NCI-H2107 (cell line): ENCODE results near the gene MCF2L.

Experiments
- DNase-seq: peaks from one replicate; lab custom pipeline; 2025; lab: John Stamatoyannopoulos, UW

The MCF2L gene

GRCh38 chr13:112979406-112979902, 10.4 kb downstream of the MCF2L start:
- DNase-seq: no peak

DNA sequence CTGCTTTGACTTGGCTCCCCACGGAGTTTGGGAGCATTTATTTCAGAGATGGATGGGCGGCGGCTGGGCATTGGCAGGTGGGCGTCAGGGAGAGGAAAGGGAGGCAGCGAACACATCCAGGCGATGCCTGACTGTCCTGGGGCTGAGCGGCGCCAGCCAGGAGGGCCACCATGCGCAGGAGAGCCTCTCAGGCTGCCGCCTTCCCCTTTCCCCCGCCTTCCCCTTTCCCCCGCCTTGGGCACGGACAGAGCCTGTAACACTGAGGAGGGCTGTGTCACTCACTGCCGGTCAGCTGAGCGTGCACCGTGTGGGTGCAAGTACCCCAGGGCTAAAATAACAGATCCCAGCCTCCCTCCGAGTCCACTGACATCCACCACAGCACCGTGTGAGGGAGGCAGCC, 11.4 kb downstream of the MCF2L start:
- DNase-seq: no peak

- no peak for DNase-seq
Observed at GRCh38 chr13:112981451-112981850, 12.4 kb downstream of the MCF2L start.

DNA sequence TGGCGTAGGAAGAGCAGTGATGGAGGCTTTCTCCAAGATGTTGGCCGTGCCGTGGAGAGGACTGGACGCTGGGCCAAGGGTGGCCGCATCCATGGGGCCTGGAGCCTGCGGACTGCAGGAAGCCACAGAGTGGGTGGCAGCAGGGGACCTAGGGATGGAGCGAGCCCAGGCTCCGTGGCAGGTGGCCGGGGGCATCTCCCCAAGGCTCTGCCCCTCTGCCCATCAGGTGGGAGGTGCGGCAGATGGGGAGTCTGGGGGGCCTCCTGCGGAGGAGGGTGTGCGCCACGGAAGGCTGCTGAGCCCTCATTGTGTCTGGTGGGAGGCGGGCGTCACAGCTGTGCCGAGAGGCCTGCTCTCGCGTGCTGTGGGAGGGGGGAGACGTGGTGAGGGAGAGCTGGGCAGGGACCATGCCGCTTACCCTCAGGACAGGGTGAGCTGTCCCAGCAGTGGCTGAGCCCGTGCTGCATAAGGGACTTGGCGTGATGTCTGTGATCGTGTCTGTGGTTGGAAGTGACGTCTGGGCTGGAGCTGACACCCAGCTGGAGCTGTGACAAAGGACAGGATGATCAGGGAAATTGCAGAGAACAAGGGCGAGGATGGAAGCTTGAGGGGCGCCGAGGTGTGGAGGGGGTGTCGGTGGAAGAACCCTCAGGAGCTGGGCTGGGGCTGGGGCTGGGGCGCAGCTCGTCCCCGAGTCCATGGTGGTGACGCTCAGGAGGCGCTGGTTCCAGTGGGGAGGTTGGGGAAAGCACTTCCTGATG, 13.4 kb downstream of the MCF2L start:
- no peak for DNase-seq

GRCh38 chr13:112983042-112983305, 14.0 kb downstream of the MCF2L start:
- no peak for DNase-seq

DNA sequence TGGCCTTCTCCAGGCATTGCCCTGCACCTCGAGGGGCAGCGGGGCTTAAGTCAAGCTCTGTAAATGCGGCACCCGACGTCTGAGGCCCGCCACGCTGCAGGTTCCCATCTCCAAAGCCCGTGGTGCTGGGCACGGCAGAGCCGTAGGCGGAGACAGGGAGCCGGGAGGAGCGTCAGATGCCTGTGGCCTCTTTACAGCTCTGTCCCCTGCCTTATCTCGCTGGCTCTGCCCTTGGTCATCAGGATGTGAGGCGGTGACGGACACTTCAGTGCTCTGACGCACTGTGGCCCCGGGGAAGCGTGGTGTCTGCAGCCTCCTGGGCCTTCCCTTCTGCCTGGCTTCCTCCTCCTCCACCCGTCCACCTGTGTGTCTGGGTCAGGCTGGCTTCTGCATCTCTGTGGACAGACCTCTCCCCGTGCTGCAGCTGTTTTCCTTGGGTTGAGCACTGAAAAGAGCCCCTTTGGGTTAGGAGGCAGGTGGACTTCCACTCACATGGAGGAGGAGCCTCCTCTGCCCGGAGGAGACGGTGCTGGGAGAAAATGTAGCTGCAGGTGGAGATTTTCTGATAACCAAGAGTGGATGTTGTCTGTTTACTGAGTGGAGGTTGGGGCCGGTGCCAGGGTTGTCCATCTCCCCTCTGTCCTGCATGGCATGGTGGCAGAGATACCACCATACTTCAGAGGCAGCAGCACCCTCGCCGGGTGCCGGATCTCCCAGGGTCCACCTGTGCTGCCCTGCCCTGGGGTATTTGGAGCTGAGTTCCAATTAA, 14.6 kb downstream of the MCF2L start:
- DNase-seq: no peak

- no peak for DNase-seq
Observed at GRCh38 chr13:112984501-112984900, 15.5 kb downstream of the MCF2L start.

GRCh38 chr13:112984954-112985802, 16.2 kb downstream of the MCF2L start:
- DNase-seq: no peak

DNA sequence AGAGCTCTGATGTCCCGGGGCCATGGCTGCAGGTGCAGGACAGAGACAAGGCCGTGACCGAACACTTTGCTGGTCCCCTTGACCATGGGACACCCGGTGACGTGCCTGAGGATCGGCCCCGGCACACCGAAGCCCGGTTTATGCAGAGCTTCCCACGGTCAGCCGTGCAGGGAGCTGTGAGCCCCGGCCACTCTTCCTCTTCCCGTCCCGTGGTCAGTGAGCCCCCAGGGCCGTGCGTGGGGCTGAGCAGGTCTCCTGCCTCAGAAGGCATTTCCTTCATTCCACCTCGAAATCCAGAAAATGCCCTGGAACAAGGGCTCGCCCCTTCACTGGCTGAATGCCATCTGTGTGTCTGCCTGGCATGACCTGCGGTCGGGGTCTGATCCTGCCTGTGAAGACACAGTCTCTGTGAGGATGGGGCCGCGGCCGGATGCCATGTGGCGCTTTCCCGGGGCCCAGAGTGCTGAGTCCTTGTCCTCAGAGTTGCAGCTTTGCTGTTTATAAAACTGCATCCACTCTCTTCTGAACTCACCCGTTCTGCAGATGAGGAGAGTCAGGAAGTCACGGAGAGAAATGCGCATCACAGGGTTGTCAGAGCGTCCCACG, 16.9 kb downstream of the MCF2L start:
- DNase-seq: no peak

DNA sequence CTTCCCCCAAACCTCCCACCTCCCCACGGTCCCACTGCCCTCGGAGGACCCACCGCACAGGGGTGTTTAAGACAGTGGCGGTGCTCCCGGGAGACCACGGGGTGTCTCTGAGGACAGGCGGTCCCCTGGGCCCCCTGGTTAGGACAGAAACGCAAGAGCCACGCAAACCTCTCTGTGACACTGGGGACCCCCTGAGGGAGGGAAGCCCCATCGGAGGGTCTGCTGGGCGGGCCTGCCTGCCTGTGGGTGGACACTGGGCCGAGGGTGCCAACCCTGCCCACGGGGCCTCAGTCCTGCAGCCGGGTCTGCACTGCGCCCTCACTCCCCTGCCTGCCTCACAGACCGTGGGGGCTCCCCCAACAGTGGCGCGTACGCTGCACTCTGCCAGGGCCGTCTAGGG, 17.5 kb downstream of the MCF2L start:
- DNase-seq: no peak

GRCh38 chr13:112986946-112987681, 18.1 kb downstream of the MCF2L start:
- DNase-seq: no peak

- no peak for DNase-seq
Observed at GRCh38 chr13:112987682-112988024, 18.6 kb downstream of the MCF2L start.

- peak; percentile 80 for DNase-seq
Observed at GRCh38 chr13:112990783-112991182, 21.8 kb downstream of the MCF2L start.

GRCh38 chr13:112991609-112992008, 22.6 kb downstream of the MCF2L start:
- no peak for DNase-seq

DNA sequence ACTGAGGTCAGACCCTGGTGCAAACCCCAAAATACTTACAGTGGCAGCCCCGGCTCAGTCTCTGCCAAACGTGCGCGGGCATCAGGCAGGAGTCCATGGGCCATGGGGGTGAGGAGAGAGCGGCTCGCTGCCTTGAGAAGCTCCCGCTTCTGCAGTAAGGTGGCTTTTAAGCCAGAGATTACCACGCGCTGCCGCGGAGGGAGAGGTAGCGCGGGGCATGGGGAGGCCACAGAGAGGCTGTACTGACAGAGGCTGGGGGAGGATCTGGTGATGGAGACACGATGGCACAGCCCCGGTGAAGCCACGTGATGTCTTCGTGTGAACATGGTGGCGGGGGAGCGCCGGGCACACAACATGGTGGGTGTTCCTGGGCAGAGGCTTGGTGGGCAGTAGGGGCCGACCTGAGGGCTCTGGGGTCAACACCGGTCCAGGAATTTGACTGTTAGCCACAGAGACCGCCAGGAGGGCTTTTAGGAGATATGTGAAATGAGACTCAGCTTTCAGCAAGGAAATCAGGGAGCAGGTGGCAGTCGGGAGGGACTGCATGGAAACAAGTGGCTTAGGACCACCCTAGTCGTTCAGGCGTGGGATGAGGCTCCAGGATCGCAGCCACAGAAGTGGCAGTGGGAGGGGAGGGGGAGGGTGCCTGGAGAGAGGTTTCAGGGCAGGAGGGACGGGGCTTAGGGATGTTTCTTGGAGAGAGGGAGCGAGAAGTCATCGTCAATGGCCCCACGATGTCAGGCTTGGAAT, 24.1 kb downstream of the MCF2L start:
- no peak for DNase-seq

GRCh38 chr13:112994084-112994780, 25.2 kb downstream of the MCF2L start:
- no peak for DNase-seq

DNA sequence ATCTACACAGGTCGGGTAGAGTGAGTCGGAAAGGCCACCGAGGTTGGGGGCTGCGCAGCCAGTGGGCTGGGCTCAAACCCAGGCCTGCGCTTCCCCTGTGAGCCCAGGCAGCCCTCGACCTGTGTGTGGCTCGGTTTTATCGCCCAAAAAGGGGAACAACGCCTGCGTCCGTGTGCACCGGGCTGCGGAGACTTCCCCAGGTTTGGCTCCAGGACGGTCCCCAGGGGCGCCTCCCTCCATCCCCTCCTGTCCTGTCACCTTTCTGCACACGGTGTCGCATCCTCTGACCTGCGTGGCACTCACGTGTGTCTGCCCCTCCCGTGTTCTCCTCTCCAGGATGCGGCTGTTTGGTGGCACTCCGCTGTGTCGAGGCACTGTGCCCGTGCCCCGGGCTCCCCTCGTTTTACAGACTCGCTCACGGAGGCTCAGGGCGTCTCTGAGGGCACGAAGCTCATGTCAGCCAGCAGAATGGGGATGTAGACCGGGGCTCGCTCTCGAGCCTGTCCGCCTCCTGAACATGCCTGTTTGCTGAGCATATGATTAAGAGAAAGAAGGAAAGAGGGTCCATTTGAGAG, 25.9 kb downstream of the MCF2L start:
- no peak for DNase-seq

- peak; percentile 56 for DNase-seq
Observed at GRCh38 chr13:112995395-112996191, 26.6 kb downstream of the MCF2L start.

- no peak for DNase-seq
Observed at GRCh38 chr13:112996671-112997091, 27.7 kb downstream of the MCF2L start.
